ENCODE data around the gene CD101. TPM values are rescaled to one million over a fixed set of nuclear protein-coding genes. Genes with fewer than 3 reads are reported as not detected.

Gene CD101
- total RNA-seq, 4 donors from 2014 or later, result 1.2 to 5.3 (median 2.8) TPM

- 93% methylated on average over 5 of the region's 6 CpGs for WGBS
- Histone ChIP-seq H3K36me3 (peaks cover 52% of the 10 kb centered on the region), H3K27ac (no peak overlapping the region), H3K4me3 (no peak overlapping the region), H3K27me3 (no peaks in the 10 kb centered on the region), H3K4me1 (no peaks in the 10 kb centered on the region), H3K9me3 (no peaks in the 10 kb centered on the region)
- TF ChIP-seq POLR2A (IDR thresholded peaks at IDR 0.05) (no peak), EP300 (IDR thresholded peaks at IDR 0.05) (no peak), POLR2AphosphoS5 (IDR thresholded peaks at IDR 0.05) (no peak), CTCF (IDR thresholded peaks at IDR 0.05) (no peak)
- DNase-seq (ENCODE audit: low spot score in 2 of 2), result no peak
Measured at GRCh38 chr1:117084231-117084630, 82.7 kb downstream of the CD101 start.

Other genes with a start within 250 kb of the CD101 start
- gene CD2, start 247.3 kb upstream of the CD101 start, total RNA-seq, result 1 to 10 TPM in 1 of 4 donors, under 1 TPM in 1, not detected in 2; 0.39 to 1.7 TPM
- 10 to 100 TPM; 64.5 to 92.0 (median 83.9) TPM for gene PTGFRN, start 91.8 kb upstream of the CD101 start, total RNA-seq
- gene TTF2, start 58.6 kb downstream of the CD101 start, total RNA-seq, result 10 to 100 TPM; 23.7 to 34.8 (median 26.5) TPM
- gene TRIM45, start 120.0 kb downstream of the CD101 start, total RNA-seq, result 10 to 100 TPM in 1 of 4 donors, 1 to 10 TPM in 3; 2.6 to 10.4 (median 3.8) TPM
- 1 to 10 TPM; 1.7 to 9.4 (median 3.4) TPM for gene VTCN1, start 209.2 kb downstream of the CD101 start, total RNA-seq